Mucosa of rectum (tissue), 2 donors: ENCODE data around the gene TLX3.
"Not testable (repeated sequence)": the region's sequence is repeated elsewhere in the genome, so short reads cannot be mapped to it uniquely, and the experiment has no call there.

Source experiments
- H3K27ac ChIP-seq, 2 donors: one replicate each; pipeline ENCODE4 v1.7.0; 2013; ENCODE audit warnings: inconsistent platforms in 2 of 2, low read depth in 2 of 2, low read length in 2 of 2
- H3K27me3 ChIP-seq, 2 donors: one replicate each; pipeline ENCODE4 v1.7.0; 2013; ENCODE audit warnings: low read length in 2 of 2; ENCODE audit not compliant: control insufficient read depth in 2 of 2, insufficient read depth in 2 of 2
- H3K36me3 ChIP-seq, 2 donors: one replicate each; pipeline ENCODE4 v1.7.0; 2013; ENCODE audit warnings: low read length in 2 of 2; ENCODE audit not compliant: control insufficient read depth in 2 of 2, insufficient read depth in 2 of 2
- H3K4me1 ChIP-seq, 2 donors: one replicate each; pipeline ENCODE4 v1.7.0; 2013; ENCODE audit warnings: low read length in 2 of 2, mild to moderate bottlenecking in 1 of 2; ENCODE audit not compliant: control insufficient read depth in 2 of 2, insufficient read depth in 2 of 2
- H3K4me3 ChIP-seq, 2 donors: one replicate each; pipeline ENCODE4 v1.7.0; 2013; ENCODE audit warnings: low read length in 2 of 2
- H3K9ac ChIP-seq, 2 donors: one replicate each; pipeline ENCODE4 v1.7.0; 2013; ENCODE audit warnings: low read length in 2 of 2, low read depth in 1 of 2, mild to moderate bottlenecking in 1 of 2
- H3K9me3 ChIP-seq, 2 donors: one replicate each; pipeline ENCODE4 v1.7.0; 2013; ENCODE audit warnings: low read length in 2 of 2; ENCODE audit not compliant: control insufficient read depth in 2 of 2
- donor health status: healthy.
- donor health status: Normal muscosa, but diverticular disease.

Gene TLX3

GRCh38 chr5:171344936-171345608 lies 36.0 kb downstream of the TLX3 start:
- Histone ChIP-seq H3K27ac (no peak overlapping the region), H3K36me3 (no peaks in the 10 kb centered on the region), H3K9ac (no peak overlapping the region), H3K4me1 (no peaks in the 10 kb centered on the region), H3K4me3 (no peak overlapping the region), H3K27me3 (peaks cover 0 to 1% of the 10 kb centered on the region in 2 donors), H3K9me3 (no peaks in the 10 kb centered on the region)

GRCh38 chr5:171351536-171352073 lies 42.6 kb downstream of the TLX3 start:
- H3K27me3 ChIP-seq: peaks cover 0 to 3% of the 10 kb centered on the region in 2 donors
- H3K27ac ChIP-seq: no peak overlapping the region
- no peaks in the 10 kb centered on the region for H3K36me3 ChIP-seq
- H3K4me3 ChIP-seq: no peak overlapping the region
- no peaks in the 10 kb centered on the region for H3K4me1 ChIP-seq
- H3K9me3 ChIP-seq: no peaks in the 10 kb centered on the region
- H3K9ac ChIP-seq: no peak overlapping the region

- H3K36me3 ChIP-seq: no peaks in the 10 kb centered on the region
- H3K4me1 ChIP-seq: no peaks in the 10 kb centered on the region
- no peaks in the 10 kb centered on the region for H3K9me3 ChIP-seq
- H3K27ac ChIP-seq: no peak overlapping the region
- H3K4me3 ChIP-seq: no peak overlapping the region
- no peak overlapping the region for H3K9ac ChIP-seq
- no peaks in the 10 kb centered on the region for H3K27me3 ChIP-seq
These were observed 46.3 kb downstream of the TLX3 start for GRCh38 chr5:171355302-171355724.

GRCh38 chr5:171357843-171358242 lies 48.8 kb downstream of the TLX3 start:
- Histone ChIP-seq H3K9me3 (no peaks in the 10 kb centered on the region), H3K27me3 (no peaks in the 10 kb centered on the region), H3K4me1 (no peaks in the 10 kb centered on the region), H3K36me3 (no peaks in the 10 kb centered on the region), H3K4me3 (no peak overlapping the region), H3K9ac (no peak overlapping the region), H3K27ac (no peak overlapping the region)

GRCh38 chr5:171361151-171361550 lies 52.1 kb downstream of the TLX3 start:
- not testable (repeated sequence) for H3K4me1 ChIP-seq, H3K27me3 ChIP-seq, H3K9me3 ChIP-seq, H3K36me3 ChIP-seq, H3K27ac ChIP-seq, H3K4me3 ChIP-seq, H3K9ac ChIP-seq
